Superior temporal gyrus (tissue), 1 donor: ENCODE measurements around the gene RRP8.
A peak's percentile ranks its signal among the peaks of the same experiment; 100 is the strongest.

Experiments
- DNase-seq: peaks from one replicate; pipeline ENCODE4 v3.0.0-alpha.2; 2016; ENCODE audit errors: extremely low spot score

Gene RRP8

DNA sequence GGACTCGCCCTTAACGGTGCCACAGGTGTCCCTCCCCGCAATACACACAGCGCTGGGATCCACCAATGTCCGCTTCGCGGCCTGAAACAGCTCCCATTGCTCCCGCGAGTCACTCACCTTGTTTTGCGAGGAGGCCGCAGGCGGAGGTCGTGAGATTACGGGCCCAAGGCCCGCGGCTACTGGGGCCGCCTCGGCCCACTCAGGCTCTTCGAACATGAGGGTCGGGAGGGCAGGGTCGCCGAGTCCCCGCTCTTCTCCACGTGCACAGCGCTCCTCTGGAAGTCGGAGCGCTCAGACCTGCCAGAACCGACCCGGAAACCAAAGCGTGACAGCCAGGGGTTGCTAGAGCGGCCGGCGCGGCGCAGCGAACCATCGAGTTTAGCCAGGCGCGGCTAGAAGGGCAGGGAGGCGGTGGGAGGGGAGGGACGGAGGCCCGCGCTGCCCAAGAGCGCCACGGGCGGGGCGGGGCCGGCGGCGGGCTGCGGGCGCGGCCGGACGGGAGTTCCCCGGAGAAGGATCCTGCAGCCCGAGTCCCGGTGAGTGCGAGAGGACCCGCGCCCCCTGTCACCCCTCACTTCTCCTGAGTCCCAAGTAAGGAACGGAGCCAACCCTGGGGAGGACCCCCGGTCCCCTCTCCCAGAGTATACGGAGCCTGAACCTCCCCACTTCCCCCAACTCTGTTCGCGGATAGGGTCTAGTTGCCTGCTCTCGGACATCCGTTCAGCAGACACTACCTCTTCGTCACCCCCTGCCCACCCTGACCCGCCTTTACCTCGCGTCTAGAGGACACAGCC is at the start of gene RRP8, which contains the start of gene ILK:
Gene RRP8 (minus strand): TSS at position 330 of the 794 bp plus-strand sequence. CDS start 114 bp downstream, at position 216.
Gene ILK (plus strand): TSS at position 488 of the 794 bp plus-strand sequence. CDS start 498 bp downstream, outside the sequence.
- DNase-seq: peak; percentile 90

GRCh38 chr11:6653097-6653496 is 49.7 kb upstream of the RRP8 start:
- DNase-seq: no peak

DNA sequence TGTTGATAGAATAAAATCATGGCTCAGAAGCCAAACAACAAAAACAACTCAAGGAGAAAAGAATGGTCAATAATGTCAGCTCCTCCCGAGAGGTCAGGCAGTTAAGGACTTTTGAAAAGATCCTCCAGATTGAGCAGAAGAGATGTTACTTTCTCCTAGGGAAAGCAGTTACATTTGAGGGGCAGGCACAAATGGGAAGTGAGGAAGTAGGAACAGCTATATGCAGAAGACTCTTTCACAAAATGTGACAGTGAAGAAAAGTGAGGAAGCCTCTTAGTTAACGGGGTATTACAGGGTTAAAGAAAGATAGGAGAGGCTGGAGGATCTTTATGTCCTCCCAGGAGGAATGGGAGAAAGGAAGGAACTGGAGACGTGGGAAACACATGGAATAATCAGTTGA is 48.8 kb upstream of the RRP8 start:
- DNase-seq: no peak

- no peak for DNase-seq
These were observed 47.6 kb upstream of the RRP8 start for GRCh38 chr11:6650980-6651379.

DNA sequence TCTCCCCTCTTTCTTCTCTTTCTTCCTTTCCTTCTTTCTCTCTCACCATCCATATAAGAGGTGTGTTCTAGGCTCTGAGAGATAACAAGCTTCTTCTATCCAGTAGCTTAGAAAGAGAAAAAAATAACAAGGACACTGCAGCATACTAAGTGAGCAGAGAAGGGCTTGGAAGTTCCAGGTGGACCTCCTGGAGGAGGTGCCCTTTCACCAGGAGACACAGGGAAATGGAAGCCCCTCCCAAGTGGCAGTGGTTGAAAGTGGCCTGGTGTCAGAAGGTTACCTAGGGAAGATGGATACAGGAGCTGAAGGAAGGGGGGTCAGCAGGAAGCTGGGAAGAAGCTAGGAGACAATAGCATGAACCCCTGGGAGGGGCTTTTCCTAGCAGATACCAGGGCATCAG is 46.7 kb upstream of the RRP8 start:
- no peak for DNase-seq

DNA sequence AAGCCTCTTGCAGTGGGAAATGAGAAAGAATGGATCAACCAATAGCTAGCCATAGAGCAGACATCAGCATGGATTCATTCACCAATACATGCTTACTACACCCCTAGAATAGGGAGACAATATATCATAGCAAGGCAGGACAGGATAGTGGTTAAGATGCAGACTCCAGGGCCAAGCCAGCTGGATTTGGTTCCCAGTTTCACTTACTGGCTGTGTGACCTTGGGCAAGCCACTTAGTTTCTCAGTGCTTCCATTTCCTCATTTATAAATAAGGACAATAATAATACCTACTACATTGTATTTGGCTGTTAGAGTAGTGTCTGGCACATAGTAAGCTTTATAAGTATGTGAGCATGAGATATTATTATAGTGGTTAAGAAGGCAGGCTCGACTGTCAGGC is 45.1 kb upstream of the RRP8 start:
- DNase-seq: no peak

GRCh38 chr11:6647836-6648235 is 44.4 kb upstream of the RRP8 start:
- no peak for DNase-seq

DNA sequence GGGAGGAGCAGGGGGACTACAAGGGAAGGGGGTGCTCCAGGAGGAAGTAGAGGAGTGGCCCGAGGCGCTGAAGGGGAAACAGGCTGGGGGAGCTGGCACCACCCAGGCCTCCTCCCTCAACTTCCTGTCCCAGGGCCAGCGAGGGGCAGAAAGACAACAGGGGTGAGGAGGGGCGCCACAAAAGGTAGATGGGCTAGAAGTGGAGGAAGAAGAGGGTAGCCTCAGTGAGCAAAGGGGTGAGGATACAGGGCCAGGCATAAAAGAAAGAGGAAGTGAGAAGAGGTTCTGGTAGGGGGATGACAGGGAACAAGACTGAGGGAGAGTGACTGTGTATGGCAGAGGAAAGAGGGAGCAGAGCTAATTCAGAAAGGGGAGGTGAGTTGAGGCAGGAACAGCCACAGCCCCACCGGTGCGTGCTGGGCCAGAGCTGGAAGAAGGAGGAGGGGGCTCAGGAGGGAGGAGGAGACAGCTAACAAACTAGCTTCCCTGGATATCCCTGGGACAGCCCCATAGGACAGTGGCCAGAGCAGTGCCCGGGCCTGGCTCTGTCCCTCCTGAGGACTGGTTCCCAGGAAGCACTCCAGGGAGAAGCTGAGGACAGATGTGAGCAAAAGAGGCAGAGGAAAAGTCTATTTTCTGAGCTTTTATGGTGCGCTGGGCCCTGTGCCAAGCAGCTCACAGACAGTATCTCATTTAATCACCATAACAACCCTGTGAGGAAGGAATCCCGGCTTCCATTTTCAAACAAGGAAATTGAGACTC is 43.7 kb upstream of the RRP8 start:
- no peak for DNase-seq

GRCh38 chr11:6646576-6646917 is 43.1 kb upstream of the RRP8 start:
- no peak for DNase-seq

DNA sequence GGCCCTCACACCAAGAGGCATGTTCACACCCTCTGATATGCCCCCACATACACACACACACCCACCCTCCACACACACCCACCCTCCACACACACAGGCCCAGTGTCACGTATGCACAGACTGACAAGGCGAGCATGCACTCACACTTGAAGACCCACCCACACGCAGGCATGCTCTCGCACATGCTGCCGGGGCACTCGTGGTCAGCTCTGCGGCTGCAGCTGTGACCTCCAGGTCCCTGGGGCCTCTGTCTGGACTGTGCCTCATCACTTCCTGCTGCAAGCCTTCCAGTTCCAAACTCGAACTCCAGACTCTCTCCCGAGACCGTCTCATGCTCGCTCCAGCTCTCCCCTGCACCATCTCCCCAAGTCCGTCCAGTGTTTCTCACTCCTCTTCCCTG is 42.7 kb upstream of the RRP8 start:
- no peak for DNase-seq

GRCh38 chr11:6642957-6643356 is 39.5 kb upstream of the RRP8 start:
- DNase-seq: no peak

DNA sequence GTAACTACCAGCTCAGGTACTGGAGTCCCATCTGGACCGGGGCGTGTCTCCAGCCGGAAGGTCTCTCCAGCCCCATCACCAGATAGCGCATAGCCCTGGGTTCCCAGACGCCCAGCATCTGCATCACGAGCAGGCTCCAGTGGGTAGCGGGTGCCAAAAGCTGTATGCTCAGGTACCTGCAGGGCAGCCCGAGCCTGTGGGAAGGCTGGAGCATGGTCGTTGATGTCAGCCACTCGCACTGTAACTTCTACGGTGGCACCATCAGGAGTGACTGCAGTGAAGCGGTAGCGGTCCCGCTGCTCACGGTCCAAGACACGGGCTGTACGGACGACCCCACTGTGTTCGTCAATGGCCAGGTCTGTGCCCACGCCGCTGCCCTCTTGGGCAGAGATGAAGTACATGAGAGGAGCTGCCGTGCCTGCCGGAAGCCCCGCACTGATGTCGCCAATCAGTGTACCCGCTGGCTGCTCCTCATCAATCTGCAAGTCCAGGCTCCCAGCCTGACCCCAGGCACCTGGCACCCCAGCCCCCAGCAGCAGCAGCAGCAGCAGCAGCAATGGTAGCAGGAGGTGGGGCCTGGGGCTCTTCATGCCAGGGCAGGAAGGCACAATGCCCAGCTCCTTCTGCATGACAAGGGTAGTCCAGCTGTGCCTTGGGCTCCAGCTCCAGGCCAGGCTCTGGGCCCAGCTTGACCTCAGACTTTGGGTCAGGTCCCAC is 37.7 kb upstream of the RRP8 start:
- DNase-seq: peak; percentile 77

DNA sequence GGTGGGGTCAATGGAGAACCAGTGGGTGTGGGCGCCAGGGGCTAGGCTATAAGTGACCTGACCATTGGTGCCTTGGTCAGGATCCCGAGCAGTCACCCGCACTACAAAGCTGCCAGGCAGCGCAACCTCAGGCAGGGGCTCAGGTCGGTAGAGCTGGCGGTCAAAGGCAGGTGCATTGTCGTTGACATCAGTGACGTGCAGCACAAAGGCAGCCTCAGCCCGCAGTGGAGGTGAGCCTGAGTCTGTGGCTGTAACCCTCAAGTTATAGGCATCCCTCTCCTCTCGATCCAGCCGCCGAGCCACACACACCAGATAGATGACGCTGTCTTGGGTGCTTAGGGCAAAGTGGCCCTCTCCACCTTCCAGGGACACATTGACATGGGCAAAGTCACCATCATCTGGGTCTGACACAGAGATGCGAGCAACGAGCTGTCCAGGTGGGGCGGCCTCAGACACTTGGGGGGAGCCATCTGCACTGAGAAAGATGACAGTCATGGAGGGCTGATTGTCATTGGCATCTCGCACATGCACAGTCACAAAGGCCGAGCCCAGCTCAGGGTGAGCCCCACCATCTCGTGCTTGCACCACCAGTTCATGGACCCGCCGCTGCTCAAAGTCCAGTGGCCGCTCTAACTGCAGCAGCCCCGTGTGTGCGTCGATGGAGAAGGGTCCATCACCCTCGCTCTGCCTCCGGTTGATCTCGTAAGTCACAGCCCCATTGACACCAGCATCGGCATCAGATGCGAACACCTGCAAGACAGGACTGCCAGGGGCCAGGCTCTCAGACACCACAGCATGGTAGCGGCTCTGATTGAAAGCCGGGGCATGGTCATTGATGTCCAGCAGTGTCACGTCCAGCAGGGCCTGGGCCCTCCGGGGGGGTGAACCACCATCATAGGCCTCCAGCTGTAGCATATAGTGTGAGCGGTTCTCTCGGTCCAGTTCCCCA is 36.9 kb upstream of the RRP8 start:
- DNase-seq: no peak

DNA sequence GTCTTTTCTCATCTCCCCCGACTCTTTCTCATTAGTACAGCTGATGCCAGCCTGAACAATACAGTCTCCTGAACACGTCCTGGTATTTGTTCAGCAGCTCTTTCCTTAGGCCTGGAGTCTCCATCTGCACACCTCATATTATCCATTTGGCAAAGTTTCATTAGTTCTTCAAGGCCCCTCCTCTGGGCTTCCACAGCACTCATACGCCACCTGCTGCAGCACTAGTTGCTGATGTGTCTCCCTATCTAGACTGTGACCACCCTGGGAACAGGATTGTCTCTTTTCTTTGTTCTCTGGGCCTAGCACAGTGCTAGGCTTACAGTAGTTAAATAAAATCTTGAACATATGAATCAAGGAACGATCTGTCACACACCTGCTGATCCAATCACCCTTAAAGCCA is 35.0 kb upstream of the RRP8 start:
- DNase-seq: no peak

- DNase-seq: no peak
These were observed 34.5 kb upstream of the RRP8 start for GRCh38 chr11:6637871-6638270.

DNA sequence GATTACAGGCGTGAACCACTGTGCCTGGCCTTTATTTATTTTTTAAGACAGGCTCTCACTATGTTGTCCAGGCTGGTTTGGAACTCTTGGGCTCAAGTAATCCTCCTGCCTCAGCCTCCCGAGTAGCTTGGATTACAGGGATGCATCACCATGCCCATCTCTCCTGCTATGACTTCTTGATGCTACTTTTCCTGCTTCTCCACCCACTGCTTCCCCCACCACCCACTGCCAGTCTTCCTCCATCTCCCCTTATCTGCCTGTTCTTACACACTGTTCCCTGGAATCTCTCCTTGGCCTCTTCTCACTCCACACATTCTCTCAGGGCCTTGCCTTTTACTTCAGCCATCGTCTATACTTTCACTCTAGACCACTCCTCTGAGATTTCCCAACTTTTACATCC is 33.1 kb upstream of the RRP8 start:
- DNase-seq: no peak

DNA sequence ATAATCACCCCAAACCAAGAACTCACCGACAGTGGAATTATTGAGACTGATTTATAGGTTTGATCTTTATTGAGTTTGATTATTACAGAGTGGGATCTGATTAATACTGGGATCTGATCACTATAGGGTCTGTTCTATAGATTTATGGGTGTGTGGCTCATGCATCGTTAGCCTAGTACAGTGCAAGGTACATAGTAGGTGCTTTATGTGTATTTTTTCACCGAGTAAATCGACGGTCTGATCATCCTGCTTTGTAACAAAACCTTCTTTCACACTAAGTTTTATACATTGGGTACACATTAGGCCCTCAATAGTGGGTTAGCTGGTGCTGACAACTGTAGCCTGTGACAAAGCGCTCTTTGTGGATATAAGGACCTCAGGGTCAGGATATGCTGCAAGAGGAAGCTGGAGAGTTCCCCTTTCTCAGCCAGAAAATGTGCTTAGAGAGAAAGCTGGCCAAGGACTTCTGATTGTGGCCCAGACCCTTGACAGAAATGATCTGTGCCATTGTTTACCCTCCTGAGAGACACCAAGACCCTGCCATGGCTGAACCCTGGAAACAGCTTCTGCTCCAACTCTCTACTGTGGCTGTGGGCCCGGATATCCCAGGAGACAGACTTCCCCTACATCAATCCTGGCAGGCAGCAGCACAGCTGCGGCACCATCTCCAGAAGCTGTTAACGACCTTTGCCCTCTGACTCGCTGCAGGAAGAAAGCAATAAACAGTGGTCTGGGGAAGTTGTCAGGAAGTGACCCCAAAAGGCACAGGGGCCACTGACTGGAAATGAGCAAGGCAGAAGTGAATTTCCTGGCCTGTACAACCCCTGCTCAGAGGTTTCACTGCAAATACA is 31.9 kb upstream of the RRP8 start:
- DNase-seq: peak; percentile 78

DNA sequence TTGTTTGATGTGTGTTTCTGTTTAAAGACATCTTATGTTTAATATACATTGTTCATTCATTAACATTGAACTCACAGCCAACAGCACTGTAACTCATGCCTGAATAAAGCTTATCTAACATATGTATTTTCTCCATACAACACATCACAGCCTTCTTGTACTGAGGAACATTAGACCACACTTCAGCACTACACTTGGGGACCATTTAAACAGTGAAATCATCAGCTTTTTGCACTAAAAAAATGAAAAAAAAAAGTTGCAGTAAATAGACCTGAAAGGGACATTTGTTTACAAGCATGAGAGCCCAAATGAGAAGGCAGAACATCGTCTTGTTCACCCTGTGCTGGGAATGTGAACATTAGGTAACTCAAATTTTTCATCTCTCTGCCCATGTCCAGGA is 31.1 kb upstream of the RRP8 start:
- DNase-seq: no peak

- DNase-seq: no peak
These were observed 30.3 kb upstream of the RRP8 start for GRCh38 chr11:6633422-6634408.
